ENCODE data around the gene PITX1.

PITX1 gene

DNA sequence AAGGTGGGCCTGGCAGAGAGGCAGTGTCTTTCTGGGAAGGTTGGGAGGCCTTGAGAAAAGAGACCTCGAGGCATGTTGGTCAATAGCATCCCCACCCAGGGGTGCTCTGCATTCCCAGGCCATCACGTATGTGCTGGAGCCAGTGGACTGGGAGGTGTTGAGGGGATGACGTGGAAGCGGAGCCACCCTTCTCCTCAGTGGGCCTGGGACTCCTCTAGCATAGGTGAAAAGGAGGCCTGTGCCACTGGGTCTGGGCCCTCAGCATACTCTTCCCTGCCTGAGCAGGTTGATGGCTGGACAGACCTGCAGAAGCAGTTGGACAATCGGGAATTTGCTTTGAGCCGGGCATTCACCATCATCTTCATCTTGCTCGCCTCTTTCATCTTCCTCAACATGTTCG is 25.5 kb downstream of the PITX1 start:
- TF ChIP-seq YY1 (IDR thresholded peaks at IDR 0.05; ENCODE audit: low read depth) (no peak), TEAD4 (IDR thresholded peaks at IDR 0.05) (no peak), FOXM1 (IDR thresholded peaks at IDR 0.05; ENCODE audit: borderline replicate concordance, low read depth) (no peak), CEBPB (IDR thresholded peaks at IDR 0.05) (no peak), TAF1 (IDR thresholded peaks at IDR 0.05; ENCODE audit: low read depth) (no peak), NFIC (IDR thresholded peaks at IDR 0.05) (no peak), CREB1 (IDR thresholded peaks at IDR 0.05; ENCODE audit: low read depth) (no peak), RAD21 (IDR thresholded peaks at IDR 0.05; ENCODE audit: low read depth) (no peak), ZBTB7A (IDR thresholded peaks at IDR 0.05; ENCODE audit: low read depth) (no peak), TCF12 (IDR thresholded peaks at IDR 0.05; ENCODE audit: low read depth) (no peak), EGR1 (IDR thresholded peaks at IDR 0.05) (no peak)
- TF ChIP-seq, protein P1, sequence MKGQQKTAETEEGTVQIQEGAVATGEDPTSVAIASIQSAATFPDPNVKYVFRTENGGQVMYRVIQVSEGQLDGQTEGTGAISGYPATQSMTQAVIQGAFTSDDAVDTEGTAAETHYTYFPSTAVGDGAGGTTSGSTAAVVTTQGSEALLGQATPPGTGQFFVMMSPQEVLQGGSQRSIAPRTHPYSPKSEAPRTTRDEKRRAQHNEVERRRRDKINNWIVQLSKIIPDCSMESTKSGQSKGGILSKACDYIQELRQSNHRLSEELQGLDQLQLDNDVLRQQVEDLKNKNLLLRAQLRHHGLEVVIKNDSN (IDR thresholded peaks at IDR 0.05) = no peak
- TF ChIP-seq, protein P2, sequence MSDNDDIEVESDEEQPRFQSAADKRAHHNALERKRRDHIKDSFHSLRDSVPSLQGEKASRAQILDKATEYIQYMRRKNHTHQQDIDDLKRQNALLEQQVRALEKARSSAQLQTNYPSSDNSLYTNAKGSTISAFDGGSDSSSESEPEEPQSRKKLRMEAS (IDR thresholded peaks at IDR 0.05) = no peak
- TF ChIP-seq, protein P3, sequence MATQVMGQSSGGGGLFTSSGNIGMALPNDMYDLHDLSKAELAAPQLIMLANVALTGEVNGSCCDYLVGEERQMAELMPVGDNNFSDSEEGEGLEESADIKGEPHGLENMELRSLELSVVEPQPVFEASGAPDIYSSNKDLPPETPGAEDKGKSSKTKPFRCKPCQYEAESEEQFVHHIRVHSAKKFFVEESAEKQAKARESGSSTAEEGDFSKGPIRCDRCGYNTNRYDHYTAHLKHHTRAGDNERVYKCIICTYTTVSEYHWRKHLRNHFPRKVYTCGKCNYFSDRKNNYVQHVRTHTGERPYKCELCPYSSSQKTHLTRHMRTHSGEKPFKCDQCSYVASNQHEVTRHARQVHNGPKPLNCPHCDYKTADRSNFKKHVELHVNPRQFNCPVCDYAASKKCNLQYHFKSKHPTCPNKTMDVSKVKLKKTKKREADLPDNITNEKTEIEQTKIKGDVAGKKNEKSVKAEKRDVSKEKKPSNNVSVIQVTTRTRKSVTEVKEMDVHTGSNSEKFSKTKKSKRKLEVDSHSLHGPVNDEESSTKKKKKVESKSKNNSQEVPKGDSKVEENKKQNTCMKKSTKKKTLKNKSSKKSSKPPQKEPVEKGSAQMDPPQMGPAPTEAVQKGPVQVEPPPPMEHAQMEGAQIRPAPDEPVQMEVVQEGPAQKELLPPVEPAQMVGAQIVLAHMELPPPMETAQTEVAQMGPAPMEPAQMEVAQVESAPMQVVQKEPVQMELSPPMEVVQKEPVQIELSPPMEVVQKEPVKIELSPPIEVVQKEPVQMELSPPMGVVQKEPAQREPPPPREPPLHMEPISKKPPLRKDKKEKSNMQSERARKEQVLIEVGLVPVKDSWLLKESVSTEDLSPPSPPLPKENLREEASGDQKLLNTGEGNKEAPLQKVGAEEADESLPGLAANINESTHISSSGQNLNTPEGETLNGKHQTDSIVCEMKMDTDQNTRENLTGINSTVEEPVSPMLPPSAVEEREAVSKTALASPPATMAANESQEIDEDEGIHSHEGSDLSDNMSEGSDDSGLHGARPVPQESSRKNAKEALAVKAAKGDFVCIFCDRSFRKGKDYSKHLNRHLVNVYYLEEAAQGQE (IDR thresholded peaks at IDR 0.05; ENCODE audit: low read depth) = no peak

DNA sequence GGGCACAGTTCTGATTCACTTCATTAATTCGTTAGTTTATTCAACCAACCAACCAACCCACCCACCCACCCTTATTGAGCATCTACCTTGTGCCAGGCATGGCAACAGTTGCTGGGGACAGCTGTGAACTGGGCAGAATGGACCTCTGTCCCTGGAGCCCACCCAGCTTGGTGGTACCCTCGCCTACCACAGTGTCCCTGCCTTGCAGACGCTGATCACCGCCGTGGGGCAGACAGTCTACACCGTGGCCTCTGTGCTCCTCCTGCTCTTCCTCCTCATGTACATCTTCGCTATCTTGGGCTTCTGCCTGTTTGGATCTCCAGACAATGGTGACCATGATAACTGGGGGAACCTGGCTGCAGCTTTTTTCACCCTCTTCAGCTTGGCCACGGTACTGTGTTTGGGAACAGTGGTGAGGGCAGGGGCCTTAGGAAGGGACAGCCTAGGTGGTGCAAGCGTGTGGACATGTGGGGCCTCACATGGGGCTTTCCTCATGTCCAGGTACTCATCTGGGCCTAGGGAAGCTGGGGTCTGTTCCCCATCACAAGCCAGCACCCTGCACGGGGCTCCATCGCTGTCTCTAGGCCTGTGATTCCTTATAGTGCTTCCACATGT is 26.2 kb downstream of the PITX1 start:
- TF ChIP-seq, protein P1 (IDR thresholded peaks at IDR 0.05) = no peak
- TF ChIP-seq TEAD4 (IDR thresholded peaks at IDR 0.05) = no peak

DNA sequence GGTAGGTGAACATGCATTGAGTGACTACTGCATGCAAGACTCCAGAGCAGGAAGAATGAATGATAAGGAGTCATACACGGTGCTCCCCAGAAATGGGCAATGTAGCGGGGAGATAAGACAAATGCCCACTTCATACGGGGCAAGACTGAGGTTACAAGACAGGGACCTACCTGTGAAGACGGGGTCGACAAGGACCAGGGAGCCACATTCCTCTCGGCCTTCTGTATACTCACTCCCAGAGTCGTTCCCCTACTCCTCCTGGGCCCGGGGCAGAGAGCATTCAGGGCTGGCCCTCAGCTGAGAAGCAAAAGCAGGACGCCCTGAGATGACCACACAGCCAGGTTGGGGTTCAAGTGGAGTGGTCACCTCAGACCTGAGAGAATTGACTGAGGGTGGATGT is 26.7 kb downstream of the PITX1 start:
- TF ChIP-seq TEAD4 (IDR thresholded peaks at IDR 0.05) (no peak), EGR1 (IDR thresholded peaks at IDR 0.05) (no peak), CREB1 (IDR thresholded peaks at IDR 0.05; ENCODE audit: low read depth) (no peak), CEBPB (IDR thresholded peaks at IDR 0.05) (no peak), YY1 (IDR thresholded peaks at IDR 0.05; ENCODE audit: low read depth) (no peak), FOXM1 (IDR thresholded peaks at IDR 0.05; ENCODE audit: borderline replicate concordance, low read depth) (no peak), ZBTB7A (IDR thresholded peaks at IDR 0.05; ENCODE audit: low read depth) (no peak), NFIC (IDR thresholded peaks at IDR 0.05) (no peak), TAF1 (IDR thresholded peaks at IDR 0.05; ENCODE audit: low read depth) (no peak)

DNA sequence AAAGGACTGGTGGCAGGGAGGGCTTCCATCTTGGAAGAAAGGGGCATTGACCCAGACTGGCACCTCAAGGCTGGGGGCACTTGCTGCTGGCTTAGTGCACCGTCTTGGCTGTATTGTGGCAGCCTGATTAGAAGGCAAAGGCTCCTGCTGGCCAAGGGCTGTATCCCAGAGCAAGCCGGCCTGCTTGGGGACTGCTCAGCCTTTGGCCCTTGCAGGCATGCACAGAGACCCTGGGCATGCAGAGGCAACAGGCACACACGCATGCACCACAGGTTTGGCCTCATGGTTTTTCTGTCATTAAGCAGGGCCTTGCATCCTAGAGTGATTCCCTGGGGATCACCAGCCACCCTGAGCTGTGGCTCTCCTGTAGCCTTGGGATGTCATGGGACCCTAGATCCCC is 29.0 kb downstream of the PITX1 start:
- TF ChIP-seq NFIC (IDR thresholded peaks at IDR 0.05) (no peak), EP300 (IDR thresholded peaks at IDR 0.05; ENCODE audit: borderline replicate concordance) (no peak)

DNA sequence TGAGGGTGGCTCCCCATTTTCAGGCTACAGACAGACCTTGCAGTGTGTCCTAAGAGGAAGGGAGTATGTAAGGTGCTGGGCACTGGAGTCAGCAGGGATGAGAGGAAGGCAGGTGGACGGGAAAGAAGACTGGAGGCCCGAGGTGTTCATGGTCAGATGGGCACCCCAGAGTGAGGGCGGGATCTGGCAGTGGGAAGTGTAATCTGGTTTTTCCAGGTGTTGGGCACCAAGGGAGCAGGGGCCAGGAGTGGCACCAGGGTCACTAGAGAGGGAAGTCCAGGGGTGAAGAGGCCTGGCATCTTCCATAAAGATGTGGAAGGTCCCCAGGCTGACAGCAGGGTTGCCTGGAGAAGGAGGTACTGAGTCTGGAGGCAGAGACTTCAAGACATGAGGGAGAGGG is 29.7 kb downstream of the PITX1 start:
- TF ChIP-seq NFIC (IDR thresholded peaks at IDR 0.05) (no peak), ZBTB7A (IDR thresholded peaks at IDR 0.05; ENCODE audit: low read depth) (no peak), TCF12 (IDR thresholded peaks at IDR 0.05; ENCODE audit: low read depth) (no peak), EGR1 (IDR thresholded peaks at IDR 0.05) (no peak), TEAD4 (IDR thresholded peaks at IDR 0.05) (no peak), TAF1 (IDR thresholded peaks at IDR 0.05; ENCODE audit: low read depth) (no peak), CEBPB (IDR thresholded peaks at IDR 0.05) (no peak), YY1 (IDR thresholded peaks at IDR 0.05; ENCODE audit: low read depth) (no peak), EP300 (IDR thresholded peaks at IDR 0.05; ENCODE audit: borderline replicate concordance) (no peak), CREB1 (IDR thresholded peaks at IDR 0.05; ENCODE audit: low read depth) (no peak), FOXM1 (IDR thresholded peaks at IDR 0.05; ENCODE audit: borderline replicate concordance, low read depth) (no peak), RAD21 (IDR thresholded peaks at IDR 0.05; ENCODE audit: low read depth) (no peak)
- TF ChIP-seq, protein P2 (IDR thresholded peaks at IDR 0.05) = no peak
- TF ChIP-seq, protein P3 (IDR thresholded peaks at IDR 0.05; ENCODE audit: low read depth) = no peak
- TF ChIP-seq, protein P1 (IDR thresholded peaks at IDR 0.05) = no peak

DNA sequence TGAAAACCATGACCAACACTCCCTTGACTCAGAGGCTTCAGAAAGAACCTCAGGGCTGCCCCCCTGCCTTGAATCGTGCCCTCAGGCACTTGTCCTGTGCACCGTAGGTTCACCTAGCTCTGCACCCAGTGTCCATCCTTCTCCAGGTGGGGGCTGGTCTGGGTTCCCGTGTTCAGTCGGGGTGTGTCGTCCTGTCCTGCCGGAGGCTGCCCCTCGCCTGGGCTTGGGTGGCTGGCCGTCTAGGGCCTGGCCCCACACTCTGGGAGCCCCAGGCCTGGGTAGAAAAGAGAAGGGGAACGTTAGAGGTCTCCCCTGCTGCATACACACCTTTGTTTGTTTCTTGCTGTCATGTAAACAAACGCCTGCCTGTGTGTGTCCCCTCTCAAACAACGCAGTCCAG is 37.0 kb downstream of the PITX1 start:
- TF ChIP-seq TCF12 (IDR thresholded peaks at IDR 0.05; ENCODE audit: low read depth) = no peak
- TF ChIP-seq, protein P1 (IDR thresholded peaks at IDR 0.05) = no peak
- TF ChIP-seq TAF1 (IDR thresholded peaks at IDR 0.05; ENCODE audit: low read depth) = no peak
- TF ChIP-seq, protein P2 (IDR thresholded peaks at IDR 0.05) = no peak
- TF ChIP-seq TEAD4 (IDR thresholded peaks at IDR 0.05) = no peak
- TF ChIP-seq, protein P3 (IDR thresholded peaks at IDR 0.05; ENCODE audit: low read depth) = no peak
- no peak for TF ChIP-seq RAD21 (IDR thresholded peaks at IDR 0.05; ENCODE audit: low read depth)
- no peak for TF ChIP-seq NFIC (IDR thresholded peaks at IDR 0.05)
- no peak for TF ChIP-seq FOXM1 (IDR thresholded peaks at IDR 0.05; ENCODE audit: borderline replicate concordance, low read depth)
- TF ChIP-seq EGR1 (IDR thresholded peaks at IDR 0.05) = no peak
- TF ChIP-seq YY1 (IDR thresholded peaks at IDR 0.05; ENCODE audit: low read depth) = no peak
